ENCODE results near the gene ASIC4.
A peak's percentile ranks its signal among the peaks of the same experiment; 100 is the strongest.

Gene ASIC4

GRCh38 chr2:219482674-219483405, 31.4 kb upstream of the ASIC4 start:
- no peak for DNase-seq (ENCODE audit: low spot score)

GRCh38 chr2:219483451-219484342, 30.6 kb upstream of the ASIC4 start:
- DNase-seq (ENCODE audit: low spot score): no peak

- DNase-seq (ENCODE audit: low spot score): no peak
These were observed 29.7 kb upstream of the ASIC4 start for GRCh38 chr2:219484343-219485200.

- DNase-seq (ENCODE audit: low spot score): no peak
These were observed 29.1 kb upstream of the ASIC4 start for GRCh38 chr2:219485201-219485580.

- DNase-seq (ENCODE audit: low spot score): no peak
These were observed 27.8 kb upstream of the ASIC4 start for GRCh38 chr2:219486380-219486959.

- no peak for DNase-seq (ENCODE audit: low spot score)
These were observed 26.0 kb upstream of the ASIC4 start for GRCh38 chr2:219488149-219488843.

- no peak for DNase-seq (ENCODE audit: low spot score)
These were observed 25.5 kb upstream of the ASIC4 start for GRCh38 chr2:219488844-219489194.

- no peak for DNase-seq (ENCODE audit: low spot score)
These were observed 25.0 kb upstream of the ASIC4 start for GRCh38 chr2:219489315-219489714.

GRCh38 chr2:219490186-219490585, 24.1 kb upstream of the ASIC4 start:
- DNase-seq (ENCODE audit: low spot score): no peak

- no peak for DNase-seq (ENCODE audit: low spot score)
These were observed 23.6 kb upstream of the ASIC4 start for GRCh38 chr2:219490600-219491130.

- no peak for DNase-seq (ENCODE audit: low spot score)
These were observed 22.9 kb upstream of the ASIC4 start for GRCh38 chr2:219491278-219491963.

- DNase-seq (ENCODE audit: low spot score): no peak
These were observed 21.7 kb upstream of the ASIC4 start for GRCh38 chr2:219492575-219492974.

GRCh38 chr2:219493086-219493485, 21.2 kb upstream of the ASIC4 start:
- DNase-seq (ENCODE audit: low spot score): no peak

- no peak for DNase-seq (ENCODE audit: low spot score)
These were observed 19.2 kb upstream of the ASIC4 start for GRCh38 chr2:219494952-219495530.

- peak; percentile 90 for DNase-seq (ENCODE audit: low spot score)
These were observed 18.7 kb upstream of the ASIC4 start for GRCh38 chr2:219495531-219496122.

- no peak for DNase-seq (ENCODE audit: low spot score)
These were observed 17.9 kb upstream of the ASIC4 start for GRCh38 chr2:219496247-219496824.

- no peak for DNase-seq (ENCODE audit: low spot score)
These were observed 17.3 kb upstream of the ASIC4 start for GRCh38 chr2:219496825-219497494.

- DNase-seq (ENCODE audit: low spot score): no peak
These were observed 16.6 kb upstream of the ASIC4 start for GRCh38 chr2:219497495-219498279.
